Measurements from ENCODE around the gene RPL13A. TPM values are rescaled to one million over a fixed set of nuclear protein-coding genes. Genes with fewer than 3 reads are reported as not detected.

The RPL13A gene
- total and polyA plus RNA-seq, 2 experiments from 2014 or later: 2,105 to 2,412 TPM

DNA sequence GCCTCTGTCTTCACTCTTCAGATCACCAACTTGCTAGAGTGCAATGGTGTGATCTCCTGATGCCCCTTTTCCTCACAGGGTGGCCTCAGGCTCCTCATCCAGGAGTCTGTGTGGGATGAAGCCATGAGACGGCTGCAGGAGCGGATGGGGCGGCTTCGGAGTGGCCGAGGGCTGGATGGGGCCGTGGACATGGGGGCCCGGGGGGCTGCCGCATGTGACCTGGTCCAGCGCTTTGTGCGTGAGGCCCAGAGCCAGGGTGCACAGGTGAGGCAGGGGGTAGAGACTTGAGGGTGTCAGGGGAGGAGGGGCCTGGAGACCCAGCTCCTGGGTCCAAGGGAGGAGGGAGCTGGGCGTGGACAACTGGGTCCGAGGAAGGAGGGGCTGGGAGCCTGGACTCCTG lies 24.9 kb upstream of the RPL13A start (continued):
- TF ChIP-seq, protein P1, sequence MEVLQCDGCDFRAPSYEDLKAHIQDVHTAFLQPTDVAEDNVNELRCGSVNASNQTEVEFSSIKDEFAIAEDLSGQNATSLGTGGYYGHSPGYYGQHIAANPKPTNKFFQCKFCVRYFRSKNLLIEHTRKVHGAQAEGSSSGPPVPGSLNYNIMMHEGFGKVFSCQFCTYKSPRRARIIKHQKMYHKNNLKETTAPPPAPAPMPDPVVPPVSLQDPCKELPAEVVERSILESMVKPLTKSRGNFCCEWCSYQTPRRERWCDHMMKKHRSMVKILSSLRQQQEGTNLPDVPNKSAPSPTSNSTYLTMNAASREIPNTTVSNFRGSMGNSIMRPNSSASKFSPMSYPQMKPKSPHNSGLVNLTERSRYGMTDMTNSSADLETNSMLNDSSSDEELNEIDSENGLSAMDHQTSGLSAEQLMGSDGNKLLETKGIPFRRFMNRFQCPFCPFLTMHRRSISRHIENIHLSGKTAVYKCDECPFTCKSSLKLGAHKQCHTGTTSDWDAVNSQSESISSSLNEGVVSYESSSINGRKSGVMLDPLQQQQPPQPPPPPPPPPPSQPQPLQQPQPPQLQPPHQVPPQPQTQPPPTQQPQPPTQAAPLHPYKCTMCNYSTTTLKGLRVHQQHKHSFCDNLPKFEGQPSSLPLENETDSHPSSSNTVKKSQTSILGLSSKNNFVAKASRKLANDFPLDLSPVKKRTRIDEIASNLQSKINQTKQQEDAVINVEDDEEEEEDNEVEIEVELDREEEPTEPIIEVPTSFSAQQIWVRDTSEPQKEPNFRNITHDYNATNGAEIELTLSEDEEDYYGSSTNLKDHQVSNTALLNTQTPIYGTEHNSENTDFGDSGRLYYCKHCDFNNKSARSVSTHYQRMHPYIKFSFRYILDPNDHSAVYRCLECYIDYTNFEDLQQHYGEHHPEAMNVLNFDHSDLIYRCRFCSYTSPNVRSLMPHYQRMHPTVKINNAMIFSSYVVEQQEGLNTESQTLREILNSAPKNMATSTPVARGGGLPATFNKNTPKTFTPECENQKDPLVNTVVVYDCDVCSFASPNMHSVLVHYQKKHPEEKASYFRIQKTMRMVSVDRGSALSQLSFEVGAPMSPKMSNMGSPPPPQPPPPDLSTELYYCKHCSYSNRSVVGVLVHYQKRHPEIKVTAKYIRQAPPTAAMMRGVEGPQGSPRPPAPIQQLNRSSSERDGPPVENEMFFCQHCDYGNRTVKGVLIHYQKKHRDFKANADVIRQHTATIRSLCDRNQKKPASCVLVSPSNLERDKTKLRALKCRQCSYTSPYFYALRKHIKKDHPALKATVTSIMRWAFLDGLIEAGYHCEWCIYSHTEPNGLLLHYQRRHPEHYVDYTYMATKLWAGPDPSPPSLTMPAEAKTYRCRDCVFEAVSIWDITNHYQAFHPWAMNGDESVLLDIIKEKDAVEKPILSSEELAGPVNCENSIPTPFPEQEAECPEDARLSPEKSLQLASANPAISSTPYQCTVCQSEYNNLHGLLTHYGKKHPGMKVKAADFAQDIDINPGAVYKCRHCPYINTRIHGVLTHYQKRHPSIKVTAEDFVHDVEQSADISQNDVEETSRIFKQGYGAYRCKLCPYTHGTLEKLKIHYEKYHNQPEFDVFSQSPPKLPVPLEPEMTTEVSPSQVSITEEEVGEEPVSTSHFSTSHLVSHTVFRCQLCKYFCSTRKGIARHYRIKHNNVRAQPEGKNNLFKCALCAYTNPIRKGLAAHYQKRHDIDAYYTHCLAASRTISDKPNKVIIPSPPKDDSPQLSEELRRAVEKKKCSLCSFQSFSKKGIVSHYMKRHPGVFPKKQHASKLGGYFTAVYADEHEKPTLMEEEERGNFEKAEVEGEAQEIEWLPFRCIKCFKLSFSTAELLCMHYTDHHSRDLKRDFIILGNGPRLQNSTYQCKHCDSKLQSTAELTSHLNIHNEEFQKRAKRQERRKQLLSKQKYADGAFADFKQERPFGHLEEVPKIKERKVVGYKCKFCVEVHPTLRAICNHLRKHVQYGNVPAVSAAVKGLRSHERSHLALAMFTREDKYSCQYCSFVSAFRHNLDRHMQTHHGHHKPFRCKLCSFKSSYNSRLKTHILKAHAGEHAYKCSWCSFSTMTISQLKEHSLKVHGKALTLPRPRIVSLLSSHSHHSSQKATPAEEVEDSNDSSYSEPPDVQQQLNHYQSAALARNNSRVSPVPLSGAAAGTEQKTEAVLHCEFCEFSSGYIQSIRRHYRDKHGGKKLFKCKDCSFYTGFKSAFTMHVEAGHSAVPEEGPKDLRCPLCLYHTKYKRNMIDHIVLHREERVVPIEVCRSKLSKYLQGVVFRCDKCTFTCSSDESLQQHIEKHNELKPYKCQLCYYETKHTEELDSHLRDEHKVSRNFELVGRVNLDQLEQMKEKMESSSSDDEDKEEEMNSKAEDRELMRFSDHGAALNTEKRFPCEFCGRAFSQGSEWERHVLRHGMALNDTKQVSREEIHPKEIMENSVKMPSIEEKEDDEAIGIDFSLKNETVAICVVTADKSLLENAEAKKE (CRISPR knock-in tag; IDR thresholded peaks at IDR 0.05): no peak
- no peak for TF ChIP-seq ZNF114 (CRISPR knock-in tag; IDR thresholded peaks at IDR 0.05)

DNA sequence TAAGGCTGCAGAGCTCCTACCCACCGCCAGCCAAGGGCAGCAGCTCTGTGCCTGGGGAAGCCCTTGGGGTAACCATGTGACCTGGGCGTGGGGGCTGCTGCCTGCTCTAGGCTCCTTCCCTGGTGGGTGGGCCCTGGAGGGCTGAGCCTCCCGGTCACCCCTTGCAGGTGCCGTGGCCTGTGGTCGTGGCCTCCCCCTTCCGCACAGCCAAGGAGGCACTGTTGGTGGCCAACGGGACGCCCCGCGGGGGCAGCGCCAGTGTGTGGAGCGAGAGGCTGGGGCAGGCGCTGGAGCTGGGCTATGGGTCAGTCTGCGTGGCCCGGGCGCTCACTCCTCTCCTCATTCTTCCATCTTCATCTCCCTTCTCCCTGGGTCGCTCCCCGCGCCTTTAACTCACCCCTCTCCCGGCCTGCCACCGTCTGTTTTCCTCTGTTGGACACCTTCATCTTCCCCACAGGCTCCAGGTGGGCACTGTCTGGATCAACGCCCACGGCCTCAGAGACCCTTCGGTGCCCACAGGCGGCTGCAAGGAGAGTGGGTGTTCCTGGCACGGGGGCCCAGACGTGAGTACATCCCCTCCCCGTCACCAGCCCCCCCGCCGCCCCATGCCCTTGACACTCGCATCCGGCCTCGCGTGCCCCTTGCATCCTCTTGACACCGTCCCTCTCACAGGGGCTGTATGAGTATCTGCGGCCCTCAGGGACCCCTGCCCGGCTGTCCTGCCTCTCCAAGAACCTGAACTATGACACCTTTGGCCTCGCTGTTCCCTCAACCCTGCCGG lies 23.3 kb upstream of the RPL13A start:
- H3K27me3 Mint-ChIP-seq (ENCODE audit: insufficient read depth, low read depth, poor library complexity): peaks cover 16% of the 10 kb centered on the region
- Histone ChIP-seq H3K79me2 (replicated peaks; ENCODE audit: insufficient read depth) (no peaks in the 10 kb centered on the region), H3K27ac (ENCODE audit: low read depth) (no peak overlapping the region), H3F3A (replicated peaks; ENCODE audit: low read depth) (0 out of 2 replicates have a peak, but pooled peaks cover 2% of the 10 kb centered on the region), H2AFZ (no peak overlapping the region), H3K4me3 (no peak overlapping the region), H3K27me3 (ENCODE audit: insufficient read depth) (no peaks in the 10 kb centered on the region), H3K9me2 (ENCODE audit: insufficient read depth) (no peaks in the 10 kb centered on the region), H3K4me2 (no peak overlapping the region), H3K36me3 (ENCODE audit: insufficient read depth) (no peaks in the 10 kb centered on the region), H3K4me1 (ENCODE audit: insufficient read depth) (peaks cover 9% of the 10 kb centered on the region; the same call in 1 of the 2 replicates), H4K20me1 (replicated peaks; ENCODE audit: insufficient read depth) (no peaks in the 10 kb centered on the region; the same call in 1 of the 2 replicates)
- H3K27ac Mint-ChIP-seq: no peak overlapping the region
- ATAC-seq: no peak
- DNase-seq (ENCODE audit: low spot score): no peak
- no peaks in the 10 kb centered on the region for H3K9me3 Mint-ChIP-seq
- no peak overlapping the region for H3K4me3 Mint-ChIP-seq
- peaks cover 5% of the 10 kb centered on the region for H3K4me1 Mint-ChIP-seq
- H3K36me3 Mint-ChIP-seq (ENCODE audit: low read depth): peaks cover 33% of the 10 kb centered on the region
- TF ChIP-seq, protein P2, sequence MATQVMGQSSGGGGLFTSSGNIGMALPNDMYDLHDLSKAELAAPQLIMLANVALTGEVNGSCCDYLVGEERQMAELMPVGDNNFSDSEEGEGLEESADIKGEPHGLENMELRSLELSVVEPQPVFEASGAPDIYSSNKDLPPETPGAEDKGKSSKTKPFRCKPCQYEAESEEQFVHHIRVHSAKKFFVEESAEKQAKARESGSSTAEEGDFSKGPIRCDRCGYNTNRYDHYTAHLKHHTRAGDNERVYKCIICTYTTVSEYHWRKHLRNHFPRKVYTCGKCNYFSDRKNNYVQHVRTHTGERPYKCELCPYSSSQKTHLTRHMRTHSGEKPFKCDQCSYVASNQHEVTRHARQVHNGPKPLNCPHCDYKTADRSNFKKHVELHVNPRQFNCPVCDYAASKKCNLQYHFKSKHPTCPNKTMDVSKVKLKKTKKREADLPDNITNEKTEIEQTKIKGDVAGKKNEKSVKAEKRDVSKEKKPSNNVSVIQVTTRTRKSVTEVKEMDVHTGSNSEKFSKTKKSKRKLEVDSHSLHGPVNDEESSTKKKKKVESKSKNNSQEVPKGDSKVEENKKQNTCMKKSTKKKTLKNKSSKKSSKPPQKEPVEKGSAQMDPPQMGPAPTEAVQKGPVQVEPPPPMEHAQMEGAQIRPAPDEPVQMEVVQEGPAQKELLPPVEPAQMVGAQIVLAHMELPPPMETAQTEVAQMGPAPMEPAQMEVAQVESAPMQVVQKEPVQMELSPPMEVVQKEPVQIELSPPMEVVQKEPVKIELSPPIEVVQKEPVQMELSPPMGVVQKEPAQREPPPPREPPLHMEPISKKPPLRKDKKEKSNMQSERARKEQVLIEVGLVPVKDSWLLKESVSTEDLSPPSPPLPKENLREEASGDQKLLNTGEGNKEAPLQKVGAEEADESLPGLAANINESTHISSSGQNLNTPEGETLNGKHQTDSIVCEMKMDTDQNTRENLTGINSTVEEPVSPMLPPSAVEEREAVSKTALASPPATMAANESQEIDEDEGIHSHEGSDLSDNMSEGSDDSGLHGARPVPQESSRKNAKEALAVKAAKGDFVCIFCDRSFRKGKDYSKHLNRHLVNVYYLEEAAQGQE (IDR thresholded peaks at IDR 0.05; ENCODE audit: unreplicated experiment): no peak
- TF ChIP-seq STAT1 (IDR thresholded peaks at IDR 0.05; ENCODE audit: unreplicated experiment): no peak
- TF ChIP-seq, protein P3, sequence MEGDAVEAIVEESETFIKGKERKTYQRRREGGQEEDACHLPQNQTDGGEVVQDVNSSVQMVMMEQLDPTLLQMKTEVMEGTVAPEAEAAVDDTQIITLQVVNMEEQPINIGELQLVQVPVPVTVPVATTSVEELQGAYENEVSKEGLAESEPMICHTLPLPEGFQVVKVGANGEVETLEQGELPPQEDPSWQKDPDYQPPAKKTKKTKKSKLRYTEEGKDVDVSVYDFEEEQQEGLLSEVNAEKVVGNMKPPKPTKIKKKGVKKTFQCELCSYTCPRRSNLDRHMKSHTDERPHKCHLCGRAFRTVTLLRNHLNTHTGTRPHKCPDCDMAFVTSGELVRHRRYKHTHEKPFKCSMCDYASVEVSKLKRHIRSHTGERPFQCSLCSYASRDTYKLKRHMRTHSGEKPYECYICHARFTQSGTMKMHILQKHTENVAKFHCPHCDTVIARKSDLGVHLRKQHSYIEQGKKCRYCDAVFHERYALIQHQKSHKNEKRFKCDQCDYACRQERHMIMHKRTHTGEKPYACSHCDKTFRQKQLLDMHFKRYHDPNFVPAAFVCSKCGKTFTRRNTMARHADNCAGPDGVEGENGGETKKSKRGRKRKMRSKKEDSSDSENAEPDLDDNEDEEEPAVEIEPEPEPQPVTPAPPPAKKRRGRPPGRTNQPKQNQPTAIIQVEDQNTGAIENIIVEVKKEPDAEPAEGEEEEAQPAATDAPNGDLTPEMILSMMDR (conservative IDR thresholded peaks at IDR 0.05; ENCODE audit: low read depth in 2 of 2): no peak
- TF ChIP-seq EZH2phosphoT487 (IDR thresholded peaks at IDR 0.05; ENCODE audit: unreplicated experiment): no peak
- no peak for TF ChIP-seq NANOG (IDR thresholded peaks at IDR 0.05; ENCODE audit: borderline replicate concordance)
- TF ChIP-seq ZNF331 (CRISPR knock-in tag; IDR thresholded peaks at IDR 0.05; ENCODE audit: low read depth): no peak
- TF ChIP-seq, protein P4, sequence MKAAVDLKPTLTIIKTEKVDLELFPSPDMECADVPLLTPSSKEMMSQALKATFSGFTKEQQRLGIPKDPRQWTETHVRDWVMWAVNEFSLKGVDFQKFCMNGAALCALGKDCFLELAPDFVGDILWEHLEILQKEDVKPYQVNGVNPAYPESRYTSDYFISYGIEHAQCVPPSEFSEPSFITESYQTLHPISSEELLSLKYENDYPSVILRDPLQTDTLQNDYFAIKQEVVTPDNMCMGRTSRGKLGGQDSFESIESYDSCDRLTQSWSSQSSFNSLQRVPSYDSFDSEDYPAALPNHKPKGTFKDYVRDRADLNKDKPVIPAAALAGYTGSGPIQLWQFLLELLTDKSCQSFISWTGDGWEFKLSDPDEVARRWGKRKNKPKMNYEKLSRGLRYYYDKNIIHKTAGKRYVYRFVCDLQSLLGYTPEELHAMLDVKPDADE (IDR thresholded peaks at IDR 0.05): no peak
- no peak for TF ChIP-seq EZH2 (IDR thresholded peaks at IDR 0.05; ENCODE audit: low read depth, unreplicated experiment)
- TF ChIP-seq POLR2AphosphoS5 (IDR thresholded peaks at IDR 0.05; ENCODE audit: low read depth): no peak

All from GM23338 (cell line).